Left lung (tissue), 10 donors: ENCODE results near the gene MEIKIN. TPM values are rescaled to one million over a fixed set of nuclear protein-coding genes. Genes with fewer than 3 reads are reported as not detected.
A peak's percentile ranks its signal among the peaks of the same experiment; 100 is the strongest.

Experiments used
- ATAC-seq: fragments of 200-7000 bp; cut with Tn5 transposase; one replicate; pipeline ENCODE4 v1.9.1; 2020; ENCODE audit warnings: moderate library complexity
- DNase-seq, 4 donors: peaks; one replicate each; pipeline ENCODE4 v3.0.0-alpha.2; 2013 to 2020
- H3K27ac ChIP-seq, 2 donors: fragments of 200-600 bp; sonication (generic) in 1 of 2; one replicate each; pipeline versions ENCODE4 v1.5.0 to v1.8.0; 2020 to 2021
- H3K27me3 ChIP-seq, 2 donors: fragments of 200-600 bp; sonication (generic) in 1 of 2; one replicate each; pipeline versions ENCODE4 v1.5.0 to v1.8.0; 2020 to 2021
- H3K36me3 ChIP-seq, 2 donors: fragments of 200-600 bp; sonication (generic) in 1 of 2; one replicate each; pipeline versions ENCODE4 v1.5.0 to v1.8.0; 2020 to 2021
- H3K4me1 ChIP-seq, 2 donors: fragments of 200-600 bp; one replicate each; pipeline ENCODE4 v1.8.0; 2021
- H3K4me3 ChIP-seq, 2 donors: fragments of 200-600 bp; sonication (generic) in 1 of 2; one replicate each; pipeline versions ENCODE4 v1.5.0 to v1.8.0; 2020 to 2021; ENCODE audit warnings: mild to moderate bottlenecking in 1 of 2
- H3K9me3 ChIP-seq, 2 donors: fragments of 200-600 bp; sonication (generic) in 1 of 2; one replicate each; pipeline versions ENCODE4 v1.5.0 to v1.8.0; 2020 to 2021
- intact Hi-C, 2 donors: fragments of 100-400 bp; cut with DNase I; formaldehyde crosslinking; loops; one replicate each; pipeline versions ENCODE4 v1.11.2 to v1.14.2; 2022
- polyA plus RNA-seq, 6 donors: library from polyadenylated mRNA; unstranded; fragments of 120-200 nt; gene quantifications; one replicate each; pipeline ENCODE4 v1.2.1, GENCODE V29; 2013; ENCODE audit not compliant: insufficient read length in 6 of 6
- total RNA-seq, 2 donors: library from RNA; stranded (reverse); fragmentation: NEBNext Ultra II Directional; extraction: Animal tissue kit (Norgen Biotek cat#: 25700); gene quantifications; one replicate each; pipeline ENCODE4 v1.2.1, GENCODE V29; 2021
- TF ChIP-seq, protein P1 (sequence below), 2 donors: fragments of 200-600 bp; sonication (generic) in 1 of 2; IDR thresholded peaks; one replicate each; pipeline versions ENCODE4 v1.5.0 to v1.8.0; 2021; ENCODE audit warnings: antibody characterized with exemption in 2 of 2
- donor health status: DM: no; HTN: yes; CAD: no.
- donor health status: DM: no; HTN: no; CAD: no.

Gene MEIKIN
- total and polyA plus RNA-seq, 8 donors = 0.17 to 1.5 (median 0.85) TPM; not detected in 5

GRCh38 chr5:131959906-131960305, 14.4 kb upstream of the MEIKIN start:
- no peak overlapping the region for H3K27ac ChIP-seq
- no peak overlapping the region for H3K4me3 ChIP-seq
- intact Hi-C loops = no loop called here
- H3K9me3 ChIP-seq = no peaks in the 10 kb centered on the region
- no peaks in the 10 kb centered on the region for H3K27me3 ChIP-seq
- TF ChIP-seq, protein P1, sequence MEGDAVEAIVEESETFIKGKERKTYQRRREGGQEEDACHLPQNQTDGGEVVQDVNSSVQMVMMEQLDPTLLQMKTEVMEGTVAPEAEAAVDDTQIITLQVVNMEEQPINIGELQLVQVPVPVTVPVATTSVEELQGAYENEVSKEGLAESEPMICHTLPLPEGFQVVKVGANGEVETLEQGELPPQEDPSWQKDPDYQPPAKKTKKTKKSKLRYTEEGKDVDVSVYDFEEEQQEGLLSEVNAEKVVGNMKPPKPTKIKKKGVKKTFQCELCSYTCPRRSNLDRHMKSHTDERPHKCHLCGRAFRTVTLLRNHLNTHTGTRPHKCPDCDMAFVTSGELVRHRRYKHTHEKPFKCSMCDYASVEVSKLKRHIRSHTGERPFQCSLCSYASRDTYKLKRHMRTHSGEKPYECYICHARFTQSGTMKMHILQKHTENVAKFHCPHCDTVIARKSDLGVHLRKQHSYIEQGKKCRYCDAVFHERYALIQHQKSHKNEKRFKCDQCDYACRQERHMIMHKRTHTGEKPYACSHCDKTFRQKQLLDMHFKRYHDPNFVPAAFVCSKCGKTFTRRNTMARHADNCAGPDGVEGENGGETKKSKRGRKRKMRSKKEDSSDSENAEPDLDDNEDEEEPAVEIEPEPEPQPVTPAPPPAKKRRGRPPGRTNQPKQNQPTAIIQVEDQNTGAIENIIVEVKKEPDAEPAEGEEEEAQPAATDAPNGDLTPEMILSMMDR (IDR thresholded peaks at IDR 0.05) = no peak
- DNase-seq (no peak), ATAC-seq (no peak)
- no peaks in the 10 kb centered on the region for H3K36me3 ChIP-seq
- no peaks in the 10 kb centered on the region for H3K4me1 ChIP-seq

DNA sequence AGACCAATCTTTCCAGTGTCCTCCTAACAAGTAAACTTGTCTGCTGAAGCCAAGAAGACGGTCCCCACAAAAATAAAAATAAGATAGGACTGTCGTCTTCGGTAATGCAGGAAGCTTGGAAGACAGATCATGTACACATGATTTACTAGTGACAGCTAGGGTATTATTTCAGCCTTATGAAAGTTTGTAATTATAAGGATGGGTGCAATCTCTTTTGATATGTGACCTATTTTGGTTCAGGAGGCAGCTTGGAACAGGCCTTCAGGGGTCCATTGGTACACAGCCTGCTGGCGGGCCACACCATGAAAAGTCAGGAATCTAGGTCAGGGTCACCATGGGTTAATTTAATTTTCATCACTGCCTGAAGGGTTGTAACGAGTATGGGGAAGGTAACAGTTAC, 13.7 kb upstream of the MEIKIN start:
- no peak for DNase-seq
- Histone ChIP-seq H3K4me1 (no peaks in the 10 kb centered on the region), H3K27ac (no peak overlapping the region), H3K4me3 (no peak overlapping the region), H3K36me3 (no peaks in the 10 kb centered on the region), H3K27me3 (no peaks in the 10 kb centered on the region), H3K9me3 (no peaks in the 10 kb centered on the region)
- TF ChIP-seq, protein P1 (IDR thresholded peaks at IDR 0.05) = no peak
- ATAC-seq = no peak
- intact Hi-C loops = no loop called here

DNA sequence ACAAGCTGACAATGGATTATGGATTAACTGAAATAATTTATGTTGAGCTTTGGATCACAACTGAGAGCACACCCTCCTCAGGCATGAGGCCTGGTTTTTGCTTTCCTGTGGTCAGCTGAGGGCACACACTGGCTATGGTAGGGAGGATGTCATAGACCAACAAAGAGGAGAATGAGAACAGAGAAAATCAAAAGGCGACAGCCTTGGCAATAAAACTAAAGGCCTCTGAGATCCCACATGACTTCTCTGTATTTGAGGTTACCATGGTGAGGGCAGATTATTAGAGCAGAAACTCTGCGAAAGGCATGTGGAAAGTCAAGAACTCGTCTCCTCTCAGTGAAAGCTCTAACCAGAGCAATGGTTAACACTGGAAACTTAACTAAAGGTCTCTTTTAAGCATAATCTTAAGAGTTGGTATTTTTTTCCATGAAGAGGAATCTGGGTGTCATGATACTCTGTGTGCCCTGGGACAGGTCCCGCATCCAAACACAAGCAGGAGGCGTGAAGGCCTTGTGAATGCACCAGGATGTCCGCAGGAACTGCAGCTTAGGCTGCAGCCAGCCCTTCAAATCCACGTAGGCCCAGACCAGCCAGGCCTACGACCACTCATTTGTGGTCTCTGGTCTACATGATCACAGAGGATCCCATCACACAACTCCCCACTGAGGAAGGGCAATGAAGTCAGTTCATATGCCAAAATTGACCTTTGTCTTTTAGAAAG, 12.4 kb upstream of the MEIKIN start:
- Histone ChIP-seq H3K4me3 (no peak overlapping the region), H3K36me3 (no peaks in the 10 kb centered on the region), H3K9me3 (no peaks in the 10 kb centered on the region), H3K27me3 (no peaks in the 10 kb centered on the region), H3K4me1 (no peaks in the 10 kb centered on the region), H3K27ac (no peak overlapping the region)
- DNase-seq = no peak
- TF ChIP-seq, protein P1 (IDR thresholded peaks at IDR 0.05) = no peak
- intact Hi-C loops = no loop called here
- no peak for ATAC-seq

- TF ChIP-seq, protein P1 (IDR thresholded peaks at IDR 0.05) = no peak
- ATAC-seq (no peak), DNase-seq (no peak)
- no peak overlapping the region for H3K27ac ChIP-seq
- H3K27me3 ChIP-seq = no peaks in the 10 kb centered on the region
- no peak overlapping the region for H3K4me3 ChIP-seq
- no peaks in the 10 kb centered on the region for H3K36me3 ChIP-seq
- no peaks in the 10 kb centered on the region for H3K9me3 ChIP-seq
- intact Hi-C loops = no loop called here
- H3K4me1 ChIP-seq = no peaks in the 10 kb centered on the region
These were observed 8.5 kb upstream of the MEIKIN start for GRCh38 chr5:131953969-131954368.

DNA sequence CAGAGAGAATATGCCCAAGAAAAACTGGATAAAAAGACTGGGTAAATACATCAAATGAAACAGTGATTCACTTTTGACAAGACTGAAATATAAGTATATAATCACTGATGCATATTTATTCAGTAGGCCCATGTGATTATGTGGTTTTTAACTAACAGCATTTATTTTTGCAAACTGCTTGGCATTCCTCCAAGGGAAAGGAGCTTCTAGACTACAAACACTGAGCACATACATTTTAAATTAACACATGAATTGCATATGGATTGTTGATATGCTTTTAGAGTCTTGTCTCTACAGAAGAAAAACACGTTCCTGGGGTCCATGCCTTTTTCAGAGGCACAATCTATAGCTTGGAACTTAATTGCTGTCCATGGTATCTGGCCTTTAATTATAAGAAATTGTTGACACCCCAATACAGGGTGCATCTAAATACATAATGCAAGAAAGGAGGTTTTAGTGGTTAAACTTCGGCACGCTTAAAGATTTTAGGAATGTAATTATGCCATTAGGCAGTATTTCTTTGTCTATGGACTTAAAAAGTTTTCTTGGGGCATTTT, 6.9 kb upstream of the MEIKIN start:
- ATAC-seq (no peak), DNase-seq (peak in 2 of 4 donors; percentile 6 to 8)
- H3K27ac ChIP-seq = no peak overlapping the region
- H3K4me1 ChIP-seq = no peaks in the 10 kb centered on the region
- no peaks in the 10 kb centered on the region for H3K36me3 ChIP-seq
- intact Hi-C loops = no loop called here
- H3K27me3 ChIP-seq = no peaks in the 10 kb centered on the region
- H3K4me3 ChIP-seq = no peak overlapping the region
- TF ChIP-seq, protein P1 (IDR thresholded peaks at IDR 0.05) = no peak
- H3K9me3 ChIP-seq = no peaks in the 10 kb centered on the region
